Middle frontal gyrus (tissue), 1 donor: ENCODE data around the gene ZNF618.
"Not testable (repeated sequence)": the region's sequence is repeated elsewhere in the genome, so short reads cannot be mapped to it uniquely, and the experiment has no call there.

Source experiments
- DNase-seq: peaks from one replicate; pipeline ENCODE4 v3.0.0-alpha.2; 2015; ENCODE audit warnings: low spot score; ENCODE audit errors: extremely low spot score

ZNF618 gene

GRCh38 chr9:114078021-114078780 is 202.1 kb downstream of the ZNF618 start, which contains the start of gene AMBP:
AMBP (minus strand) TSS chr9:114078300; CDS start chr9:114078209, 91 bp downstream.
- DNase-seq = no peak

GRCh38 chr9:114078781-114079156 is 202.7 kb downstream of the ZNF618 start:
- no peak for DNase-seq

GRCh38 chr9:114080195-114080772 is 204.2 kb downstream of the ZNF618 start:
- DNase-seq = no peak

- DNase-seq = no peak
These were observed 204.8 kb downstream of the ZNF618 start for GRCh38 chr9:114080773-114081440.

GRCh38 chr9:114081441-114082016 is 205.4 kb downstream of the ZNF618 start:
- no peak for DNase-seq

- DNase-seq = peak; percentile 78
These were observed 206.1 kb downstream of the ZNF618 start for GRCh38 chr9:114082017-114082762.

- DNase-seq = not testable (repeated sequence)
These were observed 206.8 kb downstream of the ZNF618 start for GRCh38 chr9:114082763-114083412.

GRCh38 chr9:114083666-114084065 is 207.6 kb downstream of the ZNF618 start:
- DNase-seq = no peak

- DNase-seq = no peak
These were observed 208.4 kb downstream of the ZNF618 start for GRCh38 chr9:114084282-114085073.

- DNase-seq = no peak
These were observed 209.3 kb downstream of the ZNF618 start for GRCh38 chr9:114085387-114085789.

GRCh38 chr9:114086009-114086408 is 209.9 kb downstream of the ZNF618 start:
- DNase-seq = no peak

- no peak for DNase-seq
These were observed 210.5 kb downstream of the ZNF618 start for GRCh38 chr9:114086607-114087006.

- no peak for DNase-seq
These were observed 211.6 kb downstream of the ZNF618 start for GRCh38 chr9:114087721-114088120.

GRCh38 chr9:114088571-114089170 is 212.6 kb downstream of the ZNF618 start:
- no peak for DNase-seq

GRCh38 chr9:114089206-114089840 is 213.2 kb downstream of the ZNF618 start:
- no peak for DNase-seq

GRCh38 chr9:114090798-114091197 is 214.7 kb downstream of the ZNF618 start:
- no peak for DNase-seq

GRCh38 chr9:114091711-114092110 is 215.6 kb downstream of the ZNF618 start:
- DNase-seq = no peak

- DNase-seq = no peak
These were observed 216.2 kb downstream of the ZNF618 start for GRCh38 chr9:114092336-114092735.

GRCh38 chr9:114093031-114093471 is 216.9 kb downstream of the ZNF618 start:
- DNase-seq = no peak
